Endothelial cell of umbilical vein (primary cell): ENCODE results near the gene FMO5. TPM values are rescaled to one million over a fixed set of nuclear protein-coding genes. Genes with fewer than 3 reads are reported as not detected.

Source experiments
- BruUV-seq: library from RNA; stranded (reverse); fragments of 400-500 nt; replicated peaks from 2 replicates; lab custom pipeline; 2021; lab: Mats Ljungman, UMichigan
- CTCF ChIA-PET: fragments of 300-600, 350-600 bp; sonication (Branson Sonifier 250); formaldehyde crosslinking; loops from one replicate; lab custom pipeline; 2021; ENCODE audit warnings: antibody characterized with exemption, inconsistent platforms; lab: Charles Lee
- POLR2A ChIA-PET: fragments of 300-600, 350-600 bp; sonication (Branson Sonifier 250); formaldehyde crosslinking; loops from one replicate; lab custom pipeline; 2021; ENCODE audit warnings: antibody characterized with exemption, inconsistent platforms; lab: Charles Lee
- DNase-seq: peaks from one replicate; pipeline ENCODE4 v3.0.0-alpha.2; 2011; ENCODE audit warnings: low read depth, low spot score
- FAIRE-seq: peaks from 2 replicates; lab custom pipeline; 2011; peaks lifted over from hg19 to GRCh38; lab: Jason Lieb, UNC
- H2AFZ ChIP-seq: 2 replicates; pipeline ENCODE4 v1.6.0; 2012; ENCODE audit warnings: low read depth, low read length, control low read depth, inconsistent platforms
- H3K27ac ChIP-seq: 2 replicates; pipeline ENCODE4 v1.5.1; 2011; ENCODE audit warnings: low read depth, mild to moderate bottlenecking, control low read depth, low read length, moderate library complexity; ENCODE audit not compliant: insufficient read depth
- H3K27me3 ChIP-seq, 2 experiments: 2 replicates each; pipeline versions ENCODE4 v1.6.0 to v1.6.1; 2011; ENCODE audit warnings: low read length in 2 of 2, mixed read lengths in 1 of 2; ENCODE audit not compliant: control insufficient read depth in 2 of 2, insufficient read depth in 2 of 2
- H3K36me3 ChIP-seq, 2 experiments: 2 replicates in 1 of 2; 3 replicates in 1 of 2; pipeline ENCODE4 v1.5.1; 2011; ENCODE audit warnings: low read length in 2 of 2, mild to moderate bottlenecking in 1 of 2, moderate library complexity in 1 of 2; ENCODE audit not compliant: control insufficient read depth in 2 of 2, insufficient read depth in 2 of 2; ENCODE audit errors: extremely low read depth in 1 of 2
- H3K4me1 ChIP-seq: 3 replicates; pipeline ENCODE4 v1.5.1; 2011; ENCODE audit warnings: mild to moderate bottlenecking, low read length; ENCODE audit not compliant: control insufficient read depth, insufficient read depth; ENCODE audit errors: extremely low read depth
- H3K4me2 ChIP-seq: 2 replicates; pipeline ENCODE4 v1.6.1; 2011; ENCODE audit warnings: low read length, control low read depth, mixed read lengths; ENCODE audit not compliant: insufficient read depth
- H3K4me3 ChIP-seq, 3 experiments: fragments of 200-600 bp in 1 of 3; sonication (generic), shearing (Covaris generic) in 1 of 3; replicated peaks in 1 of 3; 2 replicates each; pipeline ENCODE4 v1.5.1; 2011 to 2016; ENCODE audit warnings: control low read depth in 3 of 3, low read length in 3 of 3, mild to moderate bottlenecking in 2 of 3, inconsistent platforms in 1 of 3, low read depth in 1 of 3, moderate library complexity in 1 of 3; ENCODE audit not compliant: insufficient read depth in 1 of 3
- H3K79me2 ChIP-seq: 2 replicates; pipeline ENCODE4 v1.6.0; 2012; ENCODE audit warnings: low read length, inconsistent platforms; ENCODE audit not compliant: control insufficient read depth, insufficient read depth
- H3K9ac ChIP-seq: replicated peaks from 2 replicates; pipeline ENCODE3; 2011; ENCODE audit warnings: low read length, control low read depth; ENCODE audit not compliant: insufficient read depth; ENCODE audit errors: extremely low read depth
- H3K9me1 ChIP-seq: replicated peaks from 3 replicates; pipeline ENCODE4 v1.6.0; 2011; ENCODE audit warnings: mild to moderate bottlenecking, low read length; ENCODE audit not compliant: control insufficient read depth, insufficient read depth; ENCODE audit errors: extremely low read depth
- H3K9me3 ChIP-seq: replicated peaks from 2 replicates; pipeline ENCODE4 v1.5.1; 2012; ENCODE audit warnings: low read length, inconsistent platforms; ENCODE audit not compliant: control insufficient read depth, insufficient read depth
- H4K20me1 ChIP-seq: replicated peaks from 2 replicates; pipeline ENCODE3; 2011; ENCODE audit warnings: mild to moderate bottlenecking, low read length; ENCODE audit not compliant: control insufficient read depth, insufficient read depth; ENCODE audit errors: extremely low read depth
- EZH2 ChIP-seq: IDR thresholded peaks from 2 replicates; pipeline ENCODE4 v1.6.1; 2012; ENCODE audit warnings: borderline replicate concordance, low read depth, mild to moderate bottlenecking, moderate library complexity, low read length, inconsistent platforms; ENCODE audit not compliant: severe bottlenecking
- FOS ChIP-seq: IDR thresholded peaks from 2 replicates; pipeline ENCODE4 v1.6.1; 2011; ENCODE audit warnings: mild to moderate bottlenecking, low read length, moderate library complexity, borderline replicate concordance; ENCODE audit not compliant: insufficient read depth
- GATA2 ChIP-seq: IDR thresholded peaks from 2 replicates; pipeline ENCODE4 v1.7.0; 2011; ENCODE audit warnings: low read depth, mild to moderate bottlenecking, moderate library complexity, mixed read lengths, low read length; ENCODE audit not compliant: insufficient read length, insufficient read depth
- JUN ChIP-seq: IDR thresholded peaks from 2 replicates; pipeline ENCODE4 v1.6.1; 2011; ENCODE audit warnings: borderline replicate concordance, low read depth; ENCODE audit not compliant: insufficient read length, insufficient read depth
- MYC ChIP-seq: IDR thresholded peaks from one replicate; pipeline ENCODE4 v1.6.1; 2011; ENCODE audit warnings: mild to moderate bottlenecking, low read depth, low read length
- POLR2A ChIP-seq: IDR thresholded peaks from 2 replicates; pipeline ENCODE4 v1.6.1; 2012; ENCODE audit warnings: low read depth, mild to moderate bottlenecking, control low read depth, low read length
- POLR2AphosphoS5 ChIP-seq: IDR thresholded peaks from 2 replicates; pipeline ENCODE4 v1.6.1; 2012; ENCODE audit warnings: low read depth, mild to moderate bottlenecking, control low read depth, low read length, moderate library complexity; ENCODE audit not compliant: insufficient read depth
- dilution Hi-C: fragments of 300-500 bp; cut with MboI; formaldehyde crosslinking; loops from one replicate; pipeline ENCODE4 v1.15.0; 2019; ENCODE audit warnings: low sequenced_read_pairs; ENCODE audit not compliant: extremely low pct_ligation_motif_present
- intact Hi-C: fragments of 100-400 bp; cut with micrococcal nuclease; formaldehyde crosslinking; loops from one replicate; pipeline ENCODE4 v1.10.0; 2022
- polyA plus RNA-seq, 4 experiments: library from polyadenylated mRNA; depleted of rRNA in 3 of 4; stranded (reverse) in 3 of 4; unstranded in 1 of 4; fragments of >200 nt; gene quantifications; 2 replicates each; pipeline versions ENCODE4 v1.2.1 to v1.2.3, GENCODE V29; 2011 to 2012; ENCODE audit warnings: missing spikeins in 1 of 4
- total RNA-seq: library from RNA; stranded (reverse); gene quantifications from 2 replicates; pipeline ENCODE4 v1.2.3, GENCODE V29; 2021
- TF ChIP-seq, protein P1 (sequence below): IDR thresholded peaks from 2 replicates; pipeline ENCODE4 v1.6.1; 2011; ENCODE audit not compliant: insufficient read depth, insufficient read length
- TF ChIP-seq, protein P2 (sequence below), 2 donors: IDR thresholded peaks; 1 replicate in 1 of 2; 2 replicates in 1 of 2; pipeline ENCODE4 v1.5.1; 2011; ENCODE audit warnings: low read length in 2 of 2, mild to moderate bottlenecking in 2 of 2, moderate library complexity in 2 of 2, control low read depth in 1 of 2, inconsistent platforms in 1 of 2, low read depth in 1 of 2; ENCODE audit not compliant: insufficient read depth in 1 of 2; ENCODE audit errors: extremely low read depth in 1 of 2

The FMO5 gene
- total and polyA plus RNA-seq, 2 donors (not counting 3 experiments of a cell fraction or from before 2014, with no cell fraction given) = 0.48 to 0.60 TPM

DNA sequence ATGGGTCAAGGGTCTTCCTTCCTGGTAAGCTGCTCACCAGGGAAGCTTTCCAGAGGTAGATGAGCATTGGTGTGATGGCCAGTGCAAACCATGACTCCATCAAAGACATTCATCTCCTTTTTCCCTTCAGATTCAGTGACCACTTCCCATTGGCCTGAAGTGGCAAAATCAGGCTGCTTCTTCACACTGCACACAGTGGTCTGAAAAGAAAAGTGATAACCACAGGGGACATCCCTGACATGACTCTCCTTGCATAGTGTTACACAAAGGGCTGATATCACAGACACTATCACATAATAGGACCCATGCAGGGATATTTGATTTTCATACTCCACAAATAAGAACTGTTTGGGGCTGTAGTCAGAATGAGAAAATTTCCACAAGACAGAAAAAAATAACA, 11.9 kb downstream of the FMO5 start:
- no peaks in the 10 kb centered on the region for H3K27me3 ChIP-seq
- dilution Hi-C loops (no loop called here), intact Hi-C loops (no loop called here)
- TF ChIP-seq EZH2 (no peak), FOS (no peak)
- TF ChIP-seq, protein P1, sequence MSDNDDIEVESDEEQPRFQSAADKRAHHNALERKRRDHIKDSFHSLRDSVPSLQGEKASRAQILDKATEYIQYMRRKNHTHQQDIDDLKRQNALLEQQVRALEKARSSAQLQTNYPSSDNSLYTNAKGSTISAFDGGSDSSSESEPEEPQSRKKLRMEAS = no peak
- no peaks in the 10 kb centered on the region for H3K79me2 ChIP-seq
- ChIA-PET CTCF (interaction anchor here (1.4 kb wide), 1 partner anchor 29 kb away, joined by 3 read pairs; the partner anchor contains the start of gene CHD1L), POLR2A (no interaction called here)
- H3K4me1 ChIP-seq = no peaks in the 10 kb centered on the region
- no peaks in the 10 kb centered on the region for H3K9me1 ChIP-seq
- no peak overlapping the region for H3K9ac ChIP-seq
- H4K20me1 ChIP-seq = no peaks in the 10 kb centered on the region
- no peaks in the 10 kb centered on the region for H3K36me3 ChIP-seq
- H2AFZ ChIP-seq = no peak overlapping the region
- H3K4me2 ChIP-seq = no peak overlapping the region
- no peak overlapping the region for H3K27ac ChIP-seq
- no peak for DNase-seq
- H3K9me3 ChIP-seq = no peaks in the 10 kb centered on the region
- FAIRE-seq = no peak
- BruUV-seq = no TSS peak
- H3K4me3 ChIP-seq = no peak overlapping the region

DNA sequence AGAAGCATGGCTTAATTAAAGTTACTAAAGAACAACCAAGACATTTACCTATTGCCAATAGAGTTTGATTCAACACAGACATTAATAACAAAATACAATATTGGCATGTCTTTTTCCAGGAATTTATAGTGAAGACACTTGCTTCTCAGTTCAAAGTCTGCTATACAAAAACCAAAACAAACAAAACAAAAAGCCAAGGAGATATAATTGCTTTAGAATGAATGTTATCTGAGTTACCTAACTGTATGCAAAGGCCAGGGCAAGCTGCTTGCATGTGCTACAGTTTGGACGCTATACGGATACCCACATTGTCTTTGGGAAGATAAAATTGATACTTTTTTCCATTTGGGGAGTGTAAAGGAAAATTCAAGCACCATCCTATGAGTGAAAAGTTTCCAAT, 13.6 kb downstream of the FMO5 start:
- DNase-seq (no peak), FAIRE-seq (no peak)
- H4K20me1 ChIP-seq = no peaks in the 10 kb centered on the region
- no TSS peak for BruUV-seq
- no peaks in the 10 kb centered on the region for H3K9me3 ChIP-seq
- no peaks in the 10 kb centered on the region for H3K36me3 ChIP-seq
- H3K79me2 ChIP-seq = no peaks in the 10 kb centered on the region
- no peak overlapping the region for H3K4me3 ChIP-seq
- H2AFZ ChIP-seq = no peak overlapping the region
- intact Hi-C loops = no loop called here
- dilution Hi-C loops = no loop called here
- no peaks in the 10 kb centered on the region for H3K4me1 ChIP-seq
- H3K27me3 ChIP-seq = no peaks in the 10 kb centered on the region
- H3K4me2 ChIP-seq = no peak overlapping the region
- TF ChIP-seq FOS (no peak), GATA2 (no peak), JUN (no peak), MYC (no peak), POLR2AphosphoS5 (no peak), POLR2A (no peak), EZH2 (no peak)
- TF ChIP-seq, protein P2, sequence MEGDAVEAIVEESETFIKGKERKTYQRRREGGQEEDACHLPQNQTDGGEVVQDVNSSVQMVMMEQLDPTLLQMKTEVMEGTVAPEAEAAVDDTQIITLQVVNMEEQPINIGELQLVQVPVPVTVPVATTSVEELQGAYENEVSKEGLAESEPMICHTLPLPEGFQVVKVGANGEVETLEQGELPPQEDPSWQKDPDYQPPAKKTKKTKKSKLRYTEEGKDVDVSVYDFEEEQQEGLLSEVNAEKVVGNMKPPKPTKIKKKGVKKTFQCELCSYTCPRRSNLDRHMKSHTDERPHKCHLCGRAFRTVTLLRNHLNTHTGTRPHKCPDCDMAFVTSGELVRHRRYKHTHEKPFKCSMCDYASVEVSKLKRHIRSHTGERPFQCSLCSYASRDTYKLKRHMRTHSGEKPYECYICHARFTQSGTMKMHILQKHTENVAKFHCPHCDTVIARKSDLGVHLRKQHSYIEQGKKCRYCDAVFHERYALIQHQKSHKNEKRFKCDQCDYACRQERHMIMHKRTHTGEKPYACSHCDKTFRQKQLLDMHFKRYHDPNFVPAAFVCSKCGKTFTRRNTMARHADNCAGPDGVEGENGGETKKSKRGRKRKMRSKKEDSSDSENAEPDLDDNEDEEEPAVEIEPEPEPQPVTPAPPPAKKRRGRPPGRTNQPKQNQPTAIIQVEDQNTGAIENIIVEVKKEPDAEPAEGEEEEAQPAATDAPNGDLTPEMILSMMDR (IDR thresholded peaks at IDR 0.05; ENCODE audit: extremely low read depth in 1 of 2, insufficient read depth in 1 of 2, low read depth in 1 of 2, low read length in 2 of 2) = no peak
- TF ChIP-seq, protein P1 = no peak
- ChIA-PET CTCF (no interaction called here), POLR2A (no interaction called here)
- H3K9ac ChIP-seq = no peak overlapping the region
- H3K9me1 ChIP-seq = no peaks in the 10 kb centered on the region
- no peak overlapping the region for H3K27ac ChIP-seq
